ENCODE results near the gene PTPN13.

Gene PTPN13

DNA sequence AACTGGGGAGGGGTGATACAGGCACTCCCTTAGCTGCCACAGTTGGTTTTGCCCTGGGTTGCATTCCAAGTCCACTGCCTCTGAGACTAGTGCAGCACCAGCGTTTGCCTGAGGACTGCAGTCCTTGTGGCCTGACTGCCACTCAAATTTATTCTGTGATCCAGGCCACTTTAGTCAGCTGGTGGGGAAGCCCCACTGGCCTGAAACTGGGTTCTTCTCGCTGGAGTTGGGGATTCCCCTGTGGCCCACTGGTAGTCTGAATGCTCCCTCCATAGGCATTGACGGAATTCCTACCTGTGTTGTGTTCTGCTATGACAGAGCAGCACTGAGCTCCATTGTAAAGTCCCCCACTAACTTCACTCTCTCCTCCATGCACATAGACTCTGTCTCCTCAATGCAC, 63.8 kb downstream of the PTPN13 start:
- no peak overlapping the region for H3K4me3 ChIP-seq (ENCODE audit: low read depth, low read length)
- no peak for DNase-seq (ENCODE audit: low read depth)
- no peak for TF ChIP-seq CTCF (IDR thresholded peaks at IDR 0.05; ENCODE audit: low read depth, low read length, missing control alignments)

GRCh38 chr4:86660401-86660800, 66.3 kb downstream of the PTPN13 start:
- no peak for DNase-seq (ENCODE audit: low read depth)
- H3K4me3 ChIP-seq (ENCODE audit: low read depth, low read length): no peak overlapping the region
- TF ChIP-seq CTCF (IDR thresholded peaks at IDR 0.05; ENCODE audit: low read depth, low read length, missing control alignments): no peak

DNA sequence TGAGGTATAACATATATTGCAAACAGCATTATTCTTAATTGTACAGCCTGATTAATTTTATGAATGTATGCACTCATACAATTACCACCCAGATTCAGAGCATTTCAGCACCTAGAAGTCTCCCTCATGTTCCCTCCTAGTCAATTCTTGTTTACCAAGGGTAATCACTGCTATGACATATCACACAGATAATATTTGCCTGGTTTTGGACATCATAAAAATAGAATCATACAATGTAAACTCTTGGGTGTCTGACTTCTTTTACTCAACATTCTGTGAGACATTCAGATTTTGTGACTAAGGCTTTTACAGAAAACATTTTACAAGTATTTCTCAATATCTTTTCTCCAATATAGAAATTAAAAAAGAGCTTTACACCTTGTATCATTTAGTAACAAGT, 66.9 kb downstream of the PTPN13 start:
- no peak for TF ChIP-seq CTCF (IDR thresholded peaks at IDR 0.05; ENCODE audit: low read depth, low read length, missing control alignments)
- no peak for DNase-seq (ENCODE audit: low read depth)
- H3K4me3 ChIP-seq (ENCODE audit: low read depth, low read length): no peak overlapping the region

DNA sequence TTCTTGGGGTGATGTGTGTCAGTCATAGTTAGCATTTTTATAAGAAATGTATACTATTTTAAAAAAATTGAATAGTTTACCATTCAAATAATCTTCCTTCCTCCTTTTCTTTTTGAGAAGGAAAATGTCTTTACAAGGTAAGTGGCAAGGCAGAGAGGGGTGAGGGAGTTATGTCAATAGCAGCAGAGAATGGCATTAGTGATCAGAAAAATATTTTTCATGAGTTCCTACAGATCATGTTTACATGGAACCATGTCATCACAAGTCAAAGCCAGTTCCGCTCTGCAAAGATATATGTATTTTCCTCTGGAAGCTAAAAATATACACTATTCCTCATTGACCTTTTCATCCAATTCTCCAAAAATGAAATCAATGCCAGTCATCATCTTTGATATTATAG, 67.3 kb downstream of the PTPN13 start:
- no peak for TF ChIP-seq CTCF (IDR thresholded peaks at IDR 0.05; ENCODE audit: low read depth, low read length, missing control alignments)
- DNase-seq (ENCODE audit: low read depth): no peak
- H3K4me3 ChIP-seq (ENCODE audit: low read depth, low read length): no peak overlapping the region

- no peak for DNase-seq (ENCODE audit: low read depth)
- H3K4me3 ChIP-seq (ENCODE audit: low read depth, low read length): no peak overlapping the region
- no peak for TF ChIP-seq CTCF (IDR thresholded peaks at IDR 0.05; ENCODE audit: low read depth, low read length, missing control alignments)
Measured at GRCh38 chr4:86664959-86665358, 70.8 kb downstream of the PTPN13 start.

GRCh38 chr4:86670298-86670697, 76.2 kb downstream of the PTPN13 start:
- no peak overlapping the region for H3K4me3 ChIP-seq (ENCODE audit: low read depth, low read length)
- no peak for TF ChIP-seq CTCF (IDR thresholded peaks at IDR 0.05; ENCODE audit: low read depth, low read length, missing control alignments)

GRCh38 chr4:86670756-86671155, 76.6 kb downstream of the PTPN13 start:
- TF ChIP-seq CTCF (IDR thresholded peaks at IDR 0.05; ENCODE audit: low read depth, low read length, missing control alignments): no peak
- DNase-seq (ENCODE audit: low read depth): no peak

More at GRCh38 chr4:86670298-86670697, 76.2 kb downstream of the PTPN13 start:
- DNase-seq (ENCODE audit: low read depth): no peak

More at GRCh38 chr4:86670756-86671155, 76.6 kb downstream of the PTPN13 start:
- H3K4me3 ChIP-seq (ENCODE audit: low read depth, low read length): no peak overlapping the region
